Prostate gland (tissue), 2 donors: ENCODE measurements around the gene SLC24A3.

Experiments used
- POLR2A ChIP-seq: fragments of 450-650 bp; IDR thresholded peaks from one replicate; pipeline ENCODE4 v1.6.1; 2016; ENCODE audit warnings: antibody characterized with exemption, mild to moderate bottlenecking
- TF ChIP-seq, protein P1 (sequence below), 4 experiments: fragments of 200-600 bp in 2 of 4; fragments of 450-650 bp in 2 of 4; sonication (generic) in 2 of 4; IDR thresholded peaks; 1 replicate in 3 of 4; 2 replicates in 1 of 4; pipeline ENCODE4 v1.5.1; 2016 to 2019; ENCODE audit warnings: antibody characterized with exemption in 4 of 4, mild to moderate bottlenecking in 2 of 4, moderate library complexity in 2 of 4

GRCh38 chr20:19407736-19408135 lies 195.3 kb downstream of the SLC24A3 start:
- TF ChIP-seq, protein P1, sequence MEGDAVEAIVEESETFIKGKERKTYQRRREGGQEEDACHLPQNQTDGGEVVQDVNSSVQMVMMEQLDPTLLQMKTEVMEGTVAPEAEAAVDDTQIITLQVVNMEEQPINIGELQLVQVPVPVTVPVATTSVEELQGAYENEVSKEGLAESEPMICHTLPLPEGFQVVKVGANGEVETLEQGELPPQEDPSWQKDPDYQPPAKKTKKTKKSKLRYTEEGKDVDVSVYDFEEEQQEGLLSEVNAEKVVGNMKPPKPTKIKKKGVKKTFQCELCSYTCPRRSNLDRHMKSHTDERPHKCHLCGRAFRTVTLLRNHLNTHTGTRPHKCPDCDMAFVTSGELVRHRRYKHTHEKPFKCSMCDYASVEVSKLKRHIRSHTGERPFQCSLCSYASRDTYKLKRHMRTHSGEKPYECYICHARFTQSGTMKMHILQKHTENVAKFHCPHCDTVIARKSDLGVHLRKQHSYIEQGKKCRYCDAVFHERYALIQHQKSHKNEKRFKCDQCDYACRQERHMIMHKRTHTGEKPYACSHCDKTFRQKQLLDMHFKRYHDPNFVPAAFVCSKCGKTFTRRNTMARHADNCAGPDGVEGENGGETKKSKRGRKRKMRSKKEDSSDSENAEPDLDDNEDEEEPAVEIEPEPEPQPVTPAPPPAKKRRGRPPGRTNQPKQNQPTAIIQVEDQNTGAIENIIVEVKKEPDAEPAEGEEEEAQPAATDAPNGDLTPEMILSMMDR (IDR thresholded peaks at IDR 0.05): no peak
- TF ChIP-seq POLR2A: no peak
